OCI-LY1 (cell line): ENCODE results near the gene CACNA1I.

ENCODE experiments used
- H2AFZ ChIP-seq: fragments of 200-600 bp; sonication (generic), shearing (Covaris generic); 2 replicates; pipeline ENCODE4 v1.6.0; 2014; ENCODE audit warnings: antibody characterized with exemption, mild to moderate bottlenecking, low read length
- H3F3A ChIP-seq: fragments of 200-600 bp; sonication (generic), shearing (Covaris generic); 2 replicates; pipeline ENCODE4 v1.6.0; 2014; ENCODE audit warnings: mild to moderate bottlenecking, antibody characterized with exemption, low read length, moderate library complexity; ENCODE audit not compliant: insufficient read depth
- H3K27ac ChIP-seq: fragments of 200-600 bp; sonication (generic); 2 replicates; pipeline ENCODE4 v1.5.1; 2014; ENCODE audit warnings: low read length, mixed run types, mild to moderate bottlenecking, low read depth; ENCODE audit not compliant: poor library complexity, severe bottlenecking
- H3K27me3 ChIP-seq: fragments of 200-600 bp; sonication (generic); 2 replicates; pipeline ENCODE4 v1.6.0; 2014; ENCODE audit warnings: antibody characterized with exemption, mild to moderate bottlenecking, low read length, moderate library complexity; ENCODE audit not compliant: insufficient read depth
- H3K36me3 ChIP-seq: fragments of 200-600 bp; sonication (generic); 2 replicates; pipeline ENCODE4 v1.6.1; 2014; ENCODE audit warnings: mild to moderate bottlenecking, antibody characterized with exemption, low read length, moderate library complexity, mixed read lengths; ENCODE audit not compliant: insufficient read depth
- H3K4me1 ChIP-seq: fragments of 200-600 bp; sonication (generic); 2 replicates; pipeline ENCODE4 v1.5.1; 2014; ENCODE audit warnings: mild to moderate bottlenecking, low read length, moderate library complexity; ENCODE audit not compliant: insufficient read depth, severe bottlenecking
- H3K4me2 ChIP-seq: fragments of 200-600 bp; sonication (generic), shearing (Covaris generic); 2 replicates; pipeline ENCODE4 v1.6.1; 2014; ENCODE audit warnings: low read length
- H3K4me3 ChIP-seq: fragments of 200-600 bp; sonication (generic); 2 replicates; pipeline ENCODE4 v1.5.1; 2014; ENCODE audit warnings: low read length, low read depth, mild to moderate bottlenecking, mixed read lengths; ENCODE audit not compliant: poor library complexity, severe bottlenecking
- H3K79me2 ChIP-seq: fragments of 200-600 bp; shearing (Covaris generic); 2 replicates; pipeline ENCODE4 v1.6.1; 2016; ENCODE audit warnings: mixed run types, low read length, mixed read lengths; ENCODE audit not compliant: insufficient read depth
- H3K9ac ChIP-seq: fragments of 200-600 bp; sonication (generic), shearing (Covaris generic); 2 replicates; pipeline ENCODE4 v1.6.1; 2014; ENCODE audit warnings: mild to moderate bottlenecking, low read length, mixed read lengths
- H3K9me2 ChIP-seq: fragments of 200-600 bp; sonication (generic), shearing (Covaris generic); 2 replicates; pipeline ENCODE4 v1.6.1; 2014; ENCODE audit warnings: low read depth, mild to moderate bottlenecking, low read length, mixed read lengths
- H3K9me3 ChIP-seq: fragments of 200-600 bp; shearing (Covaris generic); 2 replicates; pipeline ENCODE4 v1.6.1; 2014; ENCODE audit warnings: low read length, mixed read lengths
- H4K20me1 ChIP-seq: fragments of 200-600 bp; sonication (generic), shearing (Covaris generic); 2 replicates; pipeline ENCODE4 v1.6.0; 2016; ENCODE audit warnings: mild to moderate bottlenecking, low read length; ENCODE audit not compliant: insufficient read depth
- EZH2 ChIP-seq: fragments of 200-600 bp; sonication (generic), shearing (Covaris generic); IDR thresholded peaks from 2 replicates; pipeline ENCODE4 v1.8.0; 2017; ENCODE audit warnings: borderline replicate concordance, mixed run types, mild to moderate bottlenecking, antibody characterized with exemption, low read length, moderate library complexity, mixed read lengths
- TF ChIP-seq, protein P1 (sequence below): fragments of 200-600 bp; sonication (generic), shearing (Covaris generic); IDR thresholded peaks from 2 replicates; pipeline ENCODE4 v1.5.1; 2017; ENCODE audit warnings: mild to moderate bottlenecking, antibody characterized with exemption, low read length, moderate library complexity, mixed read lengths

Gene CACNA1I

DNA sequence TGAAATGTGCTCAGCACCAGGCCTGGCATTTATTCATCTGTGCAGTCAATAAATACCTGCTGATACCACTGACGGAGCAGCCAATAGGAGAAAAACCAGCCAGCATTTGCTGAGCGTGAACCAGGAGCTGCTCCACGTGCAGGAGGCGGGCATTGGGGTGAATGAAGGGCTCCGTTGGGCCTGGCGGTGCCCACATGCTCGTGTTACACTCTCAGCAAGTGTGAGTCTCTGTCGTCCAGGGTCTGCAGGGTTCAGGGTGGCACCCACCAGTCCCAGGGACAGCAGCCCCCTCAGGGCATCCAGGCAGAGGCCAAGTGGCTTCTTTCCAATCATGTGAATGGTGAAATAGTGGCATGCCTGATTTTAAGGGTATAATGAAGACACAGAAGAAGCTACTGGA lies 33.8 kb upstream of the CACNA1I start:
- Histone ChIP-seq H3K9me2 (no peaks in the 10 kb centered on the region), H2AFZ (no peak overlapping the region), H3F3A (no peaks in the 10 kb centered on the region), H3K9me3 (no peaks in the 10 kb centered on the region), H4K20me1 (no peaks in the 10 kb centered on the region), H3K27me3 (no peaks in the 10 kb centered on the region), H3K4me1 (peaks cover 26% of the 10 kb centered on the region), H3K36me3 (0 out of 2 replicates have a peak, but pooled peaks cover 5% of the 10 kb centered on the region), H3K4me2 (no peak overlapping the region), H3K27ac (no peak overlapping the region), H3K4me3 (no peak overlapping the region), H3K9ac (no peak overlapping the region), H3K79me2 (peaks cover 6% of the 10 kb centered on the region)
- no peak for TF ChIP-seq EZH2
- TF ChIP-seq, protein P1, sequence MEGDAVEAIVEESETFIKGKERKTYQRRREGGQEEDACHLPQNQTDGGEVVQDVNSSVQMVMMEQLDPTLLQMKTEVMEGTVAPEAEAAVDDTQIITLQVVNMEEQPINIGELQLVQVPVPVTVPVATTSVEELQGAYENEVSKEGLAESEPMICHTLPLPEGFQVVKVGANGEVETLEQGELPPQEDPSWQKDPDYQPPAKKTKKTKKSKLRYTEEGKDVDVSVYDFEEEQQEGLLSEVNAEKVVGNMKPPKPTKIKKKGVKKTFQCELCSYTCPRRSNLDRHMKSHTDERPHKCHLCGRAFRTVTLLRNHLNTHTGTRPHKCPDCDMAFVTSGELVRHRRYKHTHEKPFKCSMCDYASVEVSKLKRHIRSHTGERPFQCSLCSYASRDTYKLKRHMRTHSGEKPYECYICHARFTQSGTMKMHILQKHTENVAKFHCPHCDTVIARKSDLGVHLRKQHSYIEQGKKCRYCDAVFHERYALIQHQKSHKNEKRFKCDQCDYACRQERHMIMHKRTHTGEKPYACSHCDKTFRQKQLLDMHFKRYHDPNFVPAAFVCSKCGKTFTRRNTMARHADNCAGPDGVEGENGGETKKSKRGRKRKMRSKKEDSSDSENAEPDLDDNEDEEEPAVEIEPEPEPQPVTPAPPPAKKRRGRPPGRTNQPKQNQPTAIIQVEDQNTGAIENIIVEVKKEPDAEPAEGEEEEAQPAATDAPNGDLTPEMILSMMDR = no peak

DNA sequence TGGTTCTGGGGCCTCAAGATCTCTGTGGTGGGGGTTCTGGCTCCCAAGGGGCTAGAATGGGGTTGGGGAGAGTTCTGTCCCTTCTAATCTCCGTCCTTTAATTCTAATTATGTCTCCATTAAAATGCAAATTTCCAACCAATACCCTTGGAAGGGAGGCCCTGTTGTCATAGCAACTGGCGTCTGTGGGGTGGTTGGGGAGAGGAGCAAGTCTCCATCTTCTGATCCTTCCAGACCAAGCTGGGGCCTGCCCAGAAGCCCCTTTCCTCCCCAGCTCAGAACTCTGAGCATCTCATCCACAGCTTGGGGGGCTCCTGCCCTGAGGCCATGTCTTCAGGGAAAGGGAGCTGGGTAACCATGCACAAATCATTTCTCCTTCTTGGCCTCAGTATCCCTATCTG lies 32.6 kb upstream of the CACNA1I start:
- H3K36me3 ChIP-seq = no peaks in the 10 kb centered on the region
- no peaks in the 10 kb centered on the region for H3F3A ChIP-seq
- no peaks in the 10 kb centered on the region for H3K9me3 ChIP-seq
- H3K9me2 ChIP-seq = no peaks in the 10 kb centered on the region
- no peak overlapping the region for H3K4me3 ChIP-seq
- no peaks in the 10 kb centered on the region for H4K20me1 ChIP-seq
- H3K79me2 ChIP-seq = no peaks in the 10 kb centered on the region
- no peak overlapping the region for H2AFZ ChIP-seq
- no peaks in the 10 kb centered on the region for H3K27me3 ChIP-seq
- TF ChIP-seq, protein P1 = no peak
- TF ChIP-seq EZH2 = no peak
- no peak overlapping the region for H3K4me2 ChIP-seq
- H3K9ac ChIP-seq = no peak overlapping the region
- peaks cover 21% of the 10 kb centered on the region for H3K4me1 ChIP-seq
- H3K27ac ChIP-seq = no peak overlapping the region

DNA sequence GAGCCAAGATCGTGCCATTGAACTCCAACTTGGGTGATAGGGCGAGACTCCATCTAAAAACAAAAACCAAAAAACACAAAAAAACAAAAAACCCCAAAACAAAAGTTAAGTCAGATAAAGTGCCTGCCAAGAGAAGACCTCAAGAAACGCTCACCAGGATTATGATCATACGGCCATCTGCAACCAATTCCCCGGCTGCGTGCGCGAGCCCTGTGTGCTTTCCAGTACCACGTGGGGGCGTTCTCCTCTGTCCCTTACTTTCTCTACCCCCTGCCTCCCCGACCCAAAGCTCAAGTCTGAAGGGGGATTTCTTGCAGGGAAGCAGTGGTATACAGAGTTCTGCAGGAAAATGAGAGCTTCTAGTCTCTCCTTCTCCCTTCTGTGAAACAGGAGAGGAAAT lies 27.5 kb upstream of the CACNA1I start:
- Histone ChIP-seq H3K27me3 (no peaks in the 10 kb centered on the region), H3K79me2 (no peaks in the 10 kb centered on the region), H3F3A (no peaks in the 10 kb centered on the region), H2AFZ (no peak overlapping the region), H3K9me3 (no peaks in the 10 kb centered on the region), H3K4me1 (no peaks in the 10 kb centered on the region), H3K9me2 (no peaks in the 10 kb centered on the region), H4K20me1 (no peaks in the 10 kb centered on the region), H3K27ac (no peak overlapping the region), H3K36me3 (no peaks in the 10 kb centered on the region), H3K9ac (no peak overlapping the region), H3K4me3 (no peak overlapping the region), H3K4me2 (no peak overlapping the region)
- TF ChIP-seq, protein P1 = peak; percentile 70
- no peak for TF ChIP-seq EZH2
